Panc1 (cell line): Measurements from ENCODE around the gene PKMYT1. TPM values are rescaled to one million over a fixed set of nuclear protein-coding genes. Genes with fewer than 3 reads are reported as not detected.

Experiments used
- ATAC-seq: fragments of 200-7000 bp; cut with Tn5 transposase; 2 replicates; pipeline ENCODE4 v1.9.1; 2020; ENCODE audit warnings: mild to moderate bottlenecking, moderate library complexity
- BruUV-seq: library from RNA; stranded (reverse); fragments of 400-500 nt; replicated peaks from 2 replicates; lab custom pipeline; 2021; lab: Mats Ljungman, UMichigan
- CTCF ChIA-PET: fragments of 300-600 bp; sonication (Branson Sonifier 250); formaldehyde crosslinking; loops from one replicate; lab custom pipeline; 2022; ENCODE audit warnings: antibody characterized with exemption; lab: Charles Lee
- POLR2A ChIA-PET: fragments of 300-600 bp; sonication (Branson Sonifier 250); formaldehyde crosslinking; loops from one replicate; lab custom pipeline; 2022; ENCODE audit warnings: antibody characterized with exemption; lab: Charles Lee
- DNase-seq: peaks from one replicate; pipeline ENCODE4 v3.0.0-alpha.2; 2010; ENCODE audit warnings: low read depth, low spot score
- H3K27ac ChIP-seq: 2 replicates; pipeline ENCODE4 v1.5.1; 2011; ENCODE audit warnings: mild to moderate bottlenecking, low read length, inconsistent platforms
- H3K27me3 ChIP-seq: fragments of 200-500 bp; sonication (Bioruptor generic); 2 replicates; pipeline ENCODE4 v1.6.0; 2014; ENCODE audit warnings: low read length, inconsistent platforms; ENCODE audit not compliant: control insufficient read depth, insufficient read depth
- H3K36me3 ChIP-seq: fragments of 200-500 bp; sonication (Bioruptor generic); 2 replicates; pipeline ENCODE4 v1.5.1; 2014; ENCODE audit warnings: inconsistent platforms, mild to moderate bottlenecking, low read length, moderate library complexity; ENCODE audit not compliant: control insufficient read depth, insufficient read depth
- H3K4me1 ChIP-seq: 2 replicates; pipeline ENCODE4 v1.5.1; 2011; ENCODE audit warnings: inconsistent platforms, mild to moderate bottlenecking, low read length, moderate library complexity; ENCODE audit not compliant: control insufficient read depth, insufficient read depth
- H3K4me3 ChIP-seq, 2 experiments: 2 replicates each; pipeline ENCODE4 v1.5.1; 2011 to 2012; ENCODE audit warnings: low read depth in 2 of 2, low read length in 2 of 2, mild to moderate bottlenecking in 2 of 2, inconsistent platforms in 1 of 2, moderate library complexity in 1 of 2
- H3K9me3 ChIP-seq: fragments of 200-500 bp; sonication (Bioruptor generic); 2 replicates; pipeline ENCODE4 v1.5.1; 2014; ENCODE audit warnings: low read depth, mild to moderate bottlenecking, inconsistent platforms, low read length, moderate library complexity; ENCODE audit not compliant: control insufficient read depth, insufficient read depth
- POLR2AphosphoS5 ChIP-seq: IDR thresholded peaks from 2 replicates; pipeline ENCODE4 v1.6.1; 2012; ENCODE audit warnings: mild to moderate bottlenecking, low read depth, low read length, moderate library complexity
- REST ChIP-seq, 2 experiments: IDR thresholded peaks; 2 replicates each; pipeline ENCODE4 v1.6.1; 2011 to 2012; ENCODE audit warnings: low read depth in 2 of 2, control low read depth in 1 of 2, low read length in 1 of 2, mild to moderate bottlenecking in 1 of 2, moderate library complexity in 1 of 2; ENCODE audit not compliant: insufficient read depth in 1 of 2
- SIN3A ChIP-seq: IDR thresholded peaks from 2 replicates; pipeline ENCODE4 v1.6.1; 2012; ENCODE audit warnings: low read depth, mild to moderate bottlenecking, low read length, moderate library complexity, borderline replicate concordance; ENCODE audit not compliant: insufficient read depth
- TCF7L2 ChIP-seq: IDR thresholded peaks from 2 replicates; pipeline ENCODE4 v1.6.1; 2011; ENCODE audit warnings: mild to moderate bottlenecking, low read depth, low read length, inconsistent platforms
- in situ Hi-C: cut with HindIII; loops from 2 replicates; pipeline ENCODE4 v1.10.0; 2016; ENCODE audit warnings: low sequenced_read_pairs, low pct_unique_long_range_greater_than_20kb
- intact Hi-C: fragments of 100-400 bp; cut with micrococcal nuclease; formaldehyde crosslinking; loops from one replicate; pipeline ENCODE4 v1.10.0; 2022; ENCODE audit not compliant: unreplicated experiment
- total RNA-seq: library from RNA; stranded (reverse); gene quantifications from one replicate; pipeline ENCODE4 v1.2.1, GENCODE V29; 2021; ENCODE audit not compliant: unreplicated experiment
- TF ChIP-seq, protein P1 (sequence below): fragments of 450-650 bp; IDR thresholded peaks from 2 replicates; pipeline ENCODE4 v1.5.1; 2017; ENCODE audit warnings: mild to moderate bottlenecking

The PKMYT1 gene
- total RNA-seq, 1 experiment from 2014 or later = 105 TPM

GRCh38 chr16:3001316-3001715, 21.1 kb upstream of the PKMYT1 start:
- ATAC-seq (no peak), DNase-seq (no peak)
- ChIA-PET CTCF (interaction anchor here (0.6 kb wide), 1 partner anchor 27 kb away, joined by 3 read pairs; no protein-coding TSS in a partner anchor), POLR2A (interaction anchor here (0.6 kb wide), 1 partner anchor 20 kb away, joined by 5 read pairs; no protein-coding TSS in a partner anchor)
- no peak for TF ChIP-seq POLR2AphosphoS5
- Histone ChIP-seq H3K27me3 (no peaks in the 10 kb centered on the region), H3K4me1 (peaks cover 6% of the 10 kb centered on the region), H3K27ac (no peak overlapping the region), H3K4me3 (no peak overlapping the region), H3K9me3 (no peaks in the 10 kb centered on the region), H3K36me3 (no peaks in the 10 kb centered on the region)
- in situ Hi-C loops = no loop called here
- intact Hi-C loops = no loop called here
- BruUV-seq = no TSS peak

DNA sequence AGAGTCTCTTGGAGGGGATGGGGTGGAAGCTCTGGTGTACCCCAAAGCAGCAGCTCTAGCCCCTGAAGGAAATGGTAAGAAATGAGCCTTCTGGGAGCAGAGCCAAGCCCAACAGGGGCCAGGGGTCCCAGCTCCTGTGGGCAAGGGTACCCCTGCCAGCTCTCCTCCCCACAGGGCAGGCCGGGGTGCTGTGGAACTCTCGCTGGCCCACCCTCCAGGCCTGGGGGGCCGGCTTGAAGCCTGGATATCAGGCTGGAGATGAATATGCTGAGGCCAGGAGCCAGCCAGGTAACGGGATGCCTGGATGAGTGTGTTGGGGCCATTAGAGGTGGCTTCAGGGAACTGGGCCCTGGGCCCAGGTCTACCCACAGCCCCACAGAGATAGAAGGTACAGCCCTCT, 20.3 kb upstream of the PKMYT1 start:
- in situ Hi-C loops (no loop called here), intact Hi-C loops (no loop called here)
- POLR2A ChIA-PET = interaction anchor here (0.6 kb wide), 1 partner anchor 27 kb away, joined by 5 read pairs; no protein-coding TSS in a partner anchor
- no peaks in the 10 kb centered on the region for H3K27me3 ChIP-seq
- DNase-seq (no peak), ATAC-seq (no peak)
- H3K36me3 ChIP-seq = no peaks in the 10 kb centered on the region
- H3K4me1 ChIP-seq = peaks cover under 1% of the 10 kb centered on the region; the same call in 1 of the 2 replicates
- no peak for TF ChIP-seq TCF7L2
- TF ChIP-seq, protein P1, sequence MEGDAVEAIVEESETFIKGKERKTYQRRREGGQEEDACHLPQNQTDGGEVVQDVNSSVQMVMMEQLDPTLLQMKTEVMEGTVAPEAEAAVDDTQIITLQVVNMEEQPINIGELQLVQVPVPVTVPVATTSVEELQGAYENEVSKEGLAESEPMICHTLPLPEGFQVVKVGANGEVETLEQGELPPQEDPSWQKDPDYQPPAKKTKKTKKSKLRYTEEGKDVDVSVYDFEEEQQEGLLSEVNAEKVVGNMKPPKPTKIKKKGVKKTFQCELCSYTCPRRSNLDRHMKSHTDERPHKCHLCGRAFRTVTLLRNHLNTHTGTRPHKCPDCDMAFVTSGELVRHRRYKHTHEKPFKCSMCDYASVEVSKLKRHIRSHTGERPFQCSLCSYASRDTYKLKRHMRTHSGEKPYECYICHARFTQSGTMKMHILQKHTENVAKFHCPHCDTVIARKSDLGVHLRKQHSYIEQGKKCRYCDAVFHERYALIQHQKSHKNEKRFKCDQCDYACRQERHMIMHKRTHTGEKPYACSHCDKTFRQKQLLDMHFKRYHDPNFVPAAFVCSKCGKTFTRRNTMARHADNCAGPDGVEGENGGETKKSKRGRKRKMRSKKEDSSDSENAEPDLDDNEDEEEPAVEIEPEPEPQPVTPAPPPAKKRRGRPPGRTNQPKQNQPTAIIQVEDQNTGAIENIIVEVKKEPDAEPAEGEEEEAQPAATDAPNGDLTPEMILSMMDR = no peak
- no peak for TF ChIP-seq REST (IDR thresholded peaks at IDR 0.05; ENCODE audit: insufficient read depth in 1 of 2, low read depth in 2 of 2, low read length in 1 of 2)
- TF ChIP-seq SIN3A = no peak
- TF ChIP-seq POLR2AphosphoS5 = no peak
- CTCF ChIA-PET = no interaction called here
- H3K27ac ChIP-seq = no peak overlapping the region
- BruUV-seq = no TSS peak
- H3K9me3 ChIP-seq = no peaks in the 10 kb centered on the region
- H3K4me3 ChIP-seq = no peak overlapping the region

DNA sequence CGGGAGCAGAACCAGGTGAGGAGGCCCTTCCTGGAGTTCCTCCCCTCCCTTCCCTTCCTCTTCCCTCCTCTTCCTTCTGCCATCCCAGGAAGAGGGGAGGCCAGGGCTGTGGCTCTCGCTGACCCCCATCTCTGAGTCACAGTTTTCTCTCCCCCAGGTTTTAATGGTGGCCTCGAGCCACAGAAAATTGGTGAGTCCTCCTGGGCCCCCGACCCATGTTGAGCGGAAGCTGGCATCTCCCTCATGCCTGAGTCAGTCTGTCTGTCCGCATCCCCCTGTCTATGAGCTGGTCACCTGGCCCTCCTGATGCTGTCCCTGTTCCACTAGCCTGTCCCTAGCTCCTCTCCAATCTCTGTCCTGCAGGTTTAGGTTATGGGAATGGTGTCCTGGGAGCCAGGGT, 19.7 kb upstream of the PKMYT1 start:
- intact Hi-C loops (no loop called here), in situ Hi-C loops (no loop called here)
- CTCF ChIA-PET = no interaction called here
- Histone ChIP-seq H3K27me3 (no peaks in the 10 kb centered on the region), H3K4me3 (no peak overlapping the region), H3K27ac (no peak overlapping the region), H3K36me3 (no peaks in the 10 kb centered on the region), H3K4me1 (no peaks in the 10 kb centered on the region), H3K9me3 (no peaks in the 10 kb centered on the region)
- no peak for ATAC-seq
- POLR2A ChIA-PET = interaction anchor here (0.6 kb wide), 1 partner anchor 27 kb away, joined by 5 read pairs; no protein-coding TSS in a partner anchor
- no peak for DNase-seq
- no TSS peak for BruUV-seq
- TF ChIP-seq POLR2AphosphoS5 (no peak), SIN3A (no peak), TCF7L2 (no peak), REST (IDR thresholded peaks at IDR 0.05; ENCODE audit: insufficient read depth in 1 of 2, low read depth in 2 of 2, low read length in 1 of 2) (no peak)
- TF ChIP-seq, protein P1 = no peak
